SJCRH30 (cell line): ENCODE results near the gene ATL1. TPM values are rescaled to one million over a fixed set of nuclear protein-coding genes. Genes with fewer than 3 reads are reported as not detected.

Experiments used
- DNase-seq, 2 experiments: peaks; one replicate each; pipeline ENCODE4 v3.0.0-alpha.2; 2015 to 2020
- H3K27ac ChIP-seq: fragments of 250-450 bp; sonication (Bioruptor Pico); 2 replicates; pipeline ENCODE4 v1.5.1; 2020; ENCODE audit warnings: mild to moderate bottlenecking, moderate library complexity
- H3K27me3 ChIP-seq: fragments of 250-450 bp; sonication (Bioruptor Pico); 2 replicates; pipeline ENCODE4 v1.5.1; 2020; ENCODE audit warnings: mild to moderate bottlenecking, moderate library complexity
- H3K36me3 ChIP-seq: fragments of 250-450 bp; sonication (Bioruptor Pico); 2 replicates; pipeline ENCODE4 v1.5.1; 2020; ENCODE audit warnings: mild to moderate bottlenecking, moderate library complexity
- H3K4me1 ChIP-seq: fragments of 250-450 bp; sonication (Bioruptor Pico); 2 replicates; pipeline ENCODE4 v1.5.1; 2020; ENCODE audit warnings: mild to moderate bottlenecking, moderate library complexity
- H3K4me3 ChIP-seq: fragments of 250-450 bp; sonication (Bioruptor Pico); 2 replicates; pipeline ENCODE4 v1.5.1; 2020; ENCODE audit warnings: mild to moderate bottlenecking, moderate library complexity
- H3K9me3 ChIP-seq: fragments of 250-450 bp; sonication (Bioruptor Pico); replicated peaks from 2 replicates; pipeline ENCODE4 v1.5.1; 2020; ENCODE audit warnings: mild to moderate bottlenecking, moderate library complexity
- total RNA-seq: library from RNA; depleted of rRNA; stranded (reverse); fragments of >200 nt; shearing (Covaris generic); gene quantifications from 2 replicates; pipeline ENCODE4 v1.2.3, GENCODE V29; 2014

Gene ATL1
- total RNA-seq, 1 experiment from 2014 or later: 0.59 TPM

- no peaks in the 10 kb centered on the region for H3K9me3 ChIP-seq
- H3K27me3 ChIP-seq: no peaks in the 10 kb centered on the region
- peaks cover 25% of the 10 kb centered on the region for H3K4me1 ChIP-seq
- H3K36me3 ChIP-seq: no peaks in the 10 kb centered on the region
- DNase-seq: no peak
- H3K4me3 ChIP-seq: no peak overlapping the region
- H3K27ac ChIP-seq: peak overlapping the region; percentile 48
Observed at GRCh38 chr14:50602035-50602434, 42.1 kb downstream of the ATL1 start.

- H3K27me3 ChIP-seq: no peaks in the 10 kb centered on the region
- no peaks in the 10 kb centered on the region for H3K36me3 ChIP-seq
- peaks cover 25% of the 10 kb centered on the region for H3K4me1 ChIP-seq
- H3K27ac ChIP-seq: no peak overlapping the region
- DNase-seq: no peak
- no peak overlapping the region for H3K4me3 ChIP-seq
- no peaks in the 10 kb centered on the region for H3K9me3 ChIP-seq
Observed at GRCh38 chr14:50603565-50603964, 43.6 kb downstream of the ATL1 start.

GRCh38 chr14:50605766-50606165 is 45.8 kb downstream of the ATL1 start:
- DNase-seq: no peak
- Histone ChIP-seq H3K27me3 (no peaks in the 10 kb centered on the region), H3K4me1 (peaks cover 18% of the 10 kb centered on the region), H3K36me3 (no peaks in the 10 kb centered on the region), H3K27ac (no peak overlapping the region), H3K9me3 (no peaks in the 10 kb centered on the region), H3K4me3 (no peak overlapping the region)

GRCh38 chr14:50606468-50606867 is 46.5 kb downstream of the ATL1 start:
- no peak overlapping the region for H3K27ac ChIP-seq
- no peaks in the 10 kb centered on the region for H3K9me3 ChIP-seq
- H3K36me3 ChIP-seq: no peaks in the 10 kb centered on the region
- no peak overlapping the region for H3K4me3 ChIP-seq
- H3K4me1 ChIP-seq: peaks cover 11% of the 10 kb centered on the region
- no peak for DNase-seq
- H3K27me3 ChIP-seq: no peaks in the 10 kb centered on the region

GRCh38 chr14:50607181-50607580 is 47.2 kb downstream of the ATL1 start:
- no peaks in the 10 kb centered on the region for H3K27me3 ChIP-seq
- peaks cover 4% of the 10 kb centered on the region for H3K4me1 ChIP-seq
- no peak overlapping the region for H3K27ac ChIP-seq
- no peaks in the 10 kb centered on the region for H3K36me3 ChIP-seq
- H3K9me3 ChIP-seq: no peaks in the 10 kb centered on the region
- DNase-seq: no peak
- no peak overlapping the region for H3K4me3 ChIP-seq

GRCh38 chr14:50607761-50608160 is 47.8 kb downstream of the ATL1 start:
- no peak overlapping the region for H3K27ac ChIP-seq
- H3K36me3 ChIP-seq: no peaks in the 10 kb centered on the region

GRCh38 chr14:50608302-50608851 is 48.4 kb downstream of the ATL1 start:
- H3K9me3 ChIP-seq: no peaks in the 10 kb centered on the region
- no peaks in the 10 kb centered on the region for H3K4me1 ChIP-seq
- no peak overlapping the region for H3K4me3 ChIP-seq
- H3K36me3 ChIP-seq: no peaks in the 10 kb centered on the region
- H3K27me3 ChIP-seq: no peaks in the 10 kb centered on the region
- H3K27ac ChIP-seq: no peak overlapping the region
- DNase-seq: no peak

More at GRCh38 chr14:50607761-50608160, 47.8 kb downstream of the ATL1 start:
- no peak for DNase-seq
- no peak overlapping the region for H3K4me3 ChIP-seq
- H3K9me3 ChIP-seq: no peaks in the 10 kb centered on the region
- H3K27me3 ChIP-seq: no peaks in the 10 kb centered on the region
- H3K4me1 ChIP-seq: no peaks in the 10 kb centered on the region

GRCh38 chr14:50610465-50610864 is 50.5 kb downstream of the ATL1 start:
- H3K27me3 ChIP-seq: no peaks in the 10 kb centered on the region
- H3K4me3 ChIP-seq: no peak overlapping the region

GRCh38 chr14:50612806-50613205 is 52.9 kb downstream of the ATL1 start:
- no peaks in the 10 kb centered on the region for H3K27me3 ChIP-seq
- no peak overlapping the region for H3K27ac ChIP-seq
- no peaks in the 10 kb centered on the region for H3K9me3 ChIP-seq
- H3K36me3 ChIP-seq: no peaks in the 10 kb centered on the region
- DNase-seq: no peak
- no peak overlapping the region for H3K4me3 ChIP-seq
- H3K4me1 ChIP-seq: no peaks in the 10 kb centered on the region

More at GRCh38 chr14:50610465-50610864, 50.5 kb downstream of the ATL1 start:
- H3K27ac ChIP-seq: no peak overlapping the region
- H3K36me3 ChIP-seq: no peaks in the 10 kb centered on the region
- H3K4me1 ChIP-seq: no peaks in the 10 kb centered on the region
- no peaks in the 10 kb centered on the region for H3K9me3 ChIP-seq
- DNase-seq: no peak

- no peaks in the 10 kb centered on the region for H3K9me3 ChIP-seq
- no peaks in the 10 kb centered on the region for H3K4me1 ChIP-seq
- no peaks in the 10 kb centered on the region for H3K36me3 ChIP-seq
- no peak overlapping the region for H3K4me3 ChIP-seq
- DNase-seq: no peak
- no peaks in the 10 kb centered on the region for H3K27me3 ChIP-seq
- H3K27ac ChIP-seq: no peak overlapping the region
Observed at GRCh38 chr14:50615056-50615455, 55.1 kb downstream of the ATL1 start.

GRCh38 chr14:50615552-50615951 is 55.6 kb downstream of the ATL1 start:
- H3K27me3 ChIP-seq: no peaks in the 10 kb centered on the region
- no peaks in the 10 kb centered on the region for H3K4me1 ChIP-seq
- DNase-seq: no peak
- no peak overlapping the region for H3K4me3 ChIP-seq
- H3K9me3 ChIP-seq: no peaks in the 10 kb centered on the region
- no peaks in the 10 kb centered on the region for H3K36me3 ChIP-seq
- H3K27ac ChIP-seq: no peak overlapping the region

GRCh38 chr14:50616275-50616674 is 56.3 kb downstream of the ATL1 start:
- H3K36me3 ChIP-seq: no peaks in the 10 kb centered on the region
- no peak overlapping the region for H3K4me3 ChIP-seq
- no peaks in the 10 kb centered on the region for H3K27me3 ChIP-seq
- no peaks in the 10 kb centered on the region for H3K4me1 ChIP-seq
- no peak overlapping the region for H3K27ac ChIP-seq
- no peaks in the 10 kb centered on the region for H3K9me3 ChIP-seq
- no peak for DNase-seq

GRCh38 chr14:50619569-50620141 is 59.7 kb downstream of the ATL1 start:
- DNase-seq: peak in 1 of 2 experiments; percentile 34
- Histone ChIP-seq H3K27me3 (no peaks in the 10 kb centered on the region), H3K4me3 (no peak overlapping the region), H3K4me1 (no peaks in the 10 kb centered on the region), H3K9me3 (no peaks in the 10 kb centered on the region; the same call in 1 of the 2 replicates), H3K36me3 (no peaks in the 10 kb centered on the region), H3K27ac (no peak overlapping the region)

- Histone ChIP-seq H3K4me1 (no peaks in the 10 kb centered on the region), H3K27ac (no peak overlapping the region)
- DNase-seq: no peak
Observed at GRCh38 chr14:50620341-50620740, 60.4 kb downstream of the ATL1 start.

GRCh38 chr14:50622978-50623377 is 63.0 kb downstream of the ATL1 start:
- Histone ChIP-seq H3K4me3 (no peak overlapping the region), H3K9me3 (no peaks in the 10 kb centered on the region; the same call in 1 of the 2 replicates), H3K27ac (no peak overlapping the region), H3K36me3 (0 out of 2 replicates have a peak, but pooled peaks cover 2% of the 10 kb centered on the region), H3K4me1 (no peaks in the 10 kb centered on the region), H3K27me3 (no peaks in the 10 kb centered on the region)
- no peak for DNase-seq

More at GRCh38 chr14:50620341-50620740, 60.4 kb downstream of the ATL1 start:
- H3K4me3 ChIP-seq: no peak overlapping the region
- H3K36me3 ChIP-seq: no peaks in the 10 kb centered on the region
- H3K9me3 ChIP-seq: no peaks in the 10 kb centered on the region; the same call in 1 of the 2 replicates
- H3K27me3 ChIP-seq: no peaks in the 10 kb centered on the region

GRCh38 chr14:50624447-50624846 is 64.5 kb downstream of the ATL1 start:
- H3K9me3 ChIP-seq: no peaks in the 10 kb centered on the region; the same call in 1 of the 2 replicates
- H3K4me3 ChIP-seq: no peak overlapping the region
- H3K27ac ChIP-seq: no peak overlapping the region
- H3K36me3 ChIP-seq: 0 out of 2 replicates have a peak, but pooled peaks cover 5% of the 10 kb centered on the region
- DNase-seq: no peak
- H3K4me1 ChIP-seq: no peaks in the 10 kb centered on the region
- H3K27me3 ChIP-seq: no peaks in the 10 kb centered on the region
